HepG2 (cell line): ENCODE results near the gene G6PD. TPM values are rescaled to one million over a fixed set of nuclear protein-coding genes. Genes with fewer than 3 reads are reported as not detected.

Experiments
- HOXA3 ChIP-seq: sonication (generic); formaldehyde crosslinking; IDR thresholded peaks from 2 replicates; pipeline ENCODE4 v1.5.0; 2020; ENCODE audit warnings: missing genetic modification reagents
- MAZ ChIP-seq, 2 experiments: sonication (generic) in 1 of 2; formaldehyde crosslinking in 1 of 2; IDR thresholded peaks; 2 replicates each; pipeline versions ENCODE4 v1.5.0 to v1.6.1; 2012 to 2020; ENCODE audit warnings: low read depth in 2 of 2, mild to moderate bottlenecking in 2 of 2, borderline replicate concordance in 1 of 2, improper control_type of control experiment in 1 of 2, low read length in 1 of 2, missing genetic modification reagents in 1 of 2, moderate library complexity in 1 of 2
- MYPOP ChIP-seq: sonication (generic); formaldehyde crosslinking; IDR thresholded peaks from 2 replicates; pipeline ENCODE4 v1.8.1; 2023; ENCODE audit warnings: mild to moderate bottlenecking, moderate library complexity, missing genetic modification reagents
- PATZ1 ChIP-seq: sonication (generic); formaldehyde crosslinking; IDR thresholded peaks from 2 replicates; pipeline ENCODE4 v1.4.0; 2020; ENCODE audit warnings: missing genetic modification reagents
- POLR2G ChIP-seq: fragments of 200-400 bp; formaldehyde crosslinking; IDR thresholded peaks from 2 replicates; pipeline ENCODE4 v1.6.1; 2018; ENCODE audit warnings: mild to moderate bottlenecking, low read depth, low read length, moderate library complexity
- STAG1 ChIP-seq: sonication (generic); formaldehyde crosslinking; IDR thresholded peaks from 2 replicates; pipeline ENCODE4 v1.4.0; 2020; ENCODE audit warnings: missing genetic modification reagents
- TSC22D2 ChIP-seq: sonication (generic); formaldehyde crosslinking; IDR thresholded peaks from 2 replicates; pipeline ENCODE4 v1.5.1; 2020; ENCODE audit warnings: missing genetic modification reagents, mild to moderate bottlenecking, borderline replicate concordance
- ZFY ChIP-seq: sonication (generic); formaldehyde crosslinking; IDR thresholded peaks from 2 replicates; pipeline ENCODE4 v1.4.0; 2020; ENCODE audit warnings: missing genetic modification reagents
- ZNF343 ChIP-seq: sonication (generic); formaldehyde crosslinking; IDR thresholded peaks from 2 replicates; pipeline ENCODE4 v1.4.0; 2020; ENCODE audit warnings: mild to moderate bottlenecking, missing genetic modification reagents
- ZNF563 ChIP-seq: sonication (generic); formaldehyde crosslinking; IDR thresholded peaks from 2 replicates; pipeline ENCODE4 v1.8.0; 2022; ENCODE audit warnings: mild to moderate bottlenecking, moderate library complexity, missing genetic modification reagents
- ZNF572 ChIP-seq: sonication (generic); formaldehyde crosslinking; IDR thresholded peaks from 2 replicates; pipeline ENCODE4 v1.5.1; 2020; ENCODE audit warnings: mild to moderate bottlenecking, missing genetic modification reagents
- ZNF574 ChIP-seq: sonication (generic); formaldehyde crosslinking; IDR thresholded peaks from 2 replicates; pipeline ENCODE4 v1.4.0; 2020; ENCODE audit warnings: missing genetic modification reagents
- ZNF687 ChIP-seq: sonication (generic); formaldehyde crosslinking; IDR thresholded peaks from 2 replicates; pipeline ENCODE4 v1.5.1; 2020; ENCODE audit warnings: mild to moderate bottlenecking, missing genetic modification reagents, moderate library complexity
- ZNF800 ChIP-seq: sonication (generic); formaldehyde crosslinking; IDR thresholded peaks from 2 replicates; pipeline ENCODE4 v1.4.0; 2020; ENCODE audit warnings: missing genetic modification reagents
- ZNF891 ChIP-seq: sonication (generic); formaldehyde crosslinking; IDR thresholded peaks from 2 replicates; pipeline ENCODE4 v1.5.0; 2020; ENCODE audit warnings: mild to moderate bottlenecking, missing genetic modification reagents
- polyA plus RNA-seq, 8 experiments: library from polyadenylated mRNA; depleted of rRNA in 3 of 8; stranded (reverse) in 7 of 8; unstranded in 1 of 8; fragments of >200 nt; fragmentation: Illumina TruSeq in 4 of 8; extraction: Trizol in 4 of 8; gene quantifications; 2 replicates each; pipeline versions ENCODE4 v1.2.1 to v1.2.3, GENCODE V29; 2011 to 2016; ENCODE audit warnings: low read depth in 4 of 8, missing spikeins in 1 of 8, mixed read lengths in 1 of 8; ENCODE audit not compliant: insufficient read depth in 1 of 8
- total RNA-seq, 5 experiments: library from RNA; depleted of rRNA; stranded (reverse); fragments of >200 nt; fragmentation: Illumina TruSeq; extraction: Trizol; gene quantifications; 2 replicates each; pipeline ENCODE4 v1.2.3, GENCODE V29; 2016; ENCODE audit warnings: low read depth in 1 of 5

The G6PD gene
- total and polyA plus RNA-seq, 2 of the 13 experiments (the other 11 are each of a cell fraction or from before 2014, with no cell fraction given): 18.8 to 28.8 TPM

GRCh38 chrX:154490414-154491083, 56.1 kb downstream of the G6PD start, which contains the start of gene SLC10A3 (continued):
- TF ChIP-seq POLR2G (peak; percentile 66), ZNF343 (no peak), MYPOP (CRISPR knock-in tag) (0 out of 2 replicates have a peak, but pooled peaks have one; percentile 35), ZNF574 (CRISPR knock-in tag) (peak; percentile 48), ZNF572 (no peak), ZNF891 (no peak), ZNF563 (CRISPR knock-in tag) (peak; percentile 60; the same call in 1 of the 2 replicates), MAZ (IDR thresholded peaks at IDR 0.05; ENCODE audit: borderline replicate concordance, low read depth, low read length) (no peak), MAZ (CRISPR knock-in tag; IDR thresholded peaks at IDR 0.05; ENCODE audit: low read depth) (peak; percentile 47), TSC22D2 (CRISPR knock-in tag) (no peak), ZNF800 (no peak), STAG1 (CRISPR knock-in tag) (peak; percentile 33), PATZ1 (CRISPR knock-in tag) (0 out of 2 replicates have a peak, but pooled peaks have one; percentile 9), ZFY (peak; percentile 68), ZNF687 (CRISPR knock-in tag) (peak; percentile 51; the same call in 1 of the 2 replicates), HOXA3 (CRISPR knock-in tag) (peak; percentile 75)
